Daoy (cell line): ENCODE data around the gene PDHX. TPM values are rescaled to one million over a fixed set of nuclear protein-coding genes. Genes with fewer than 3 reads are reported as not detected.
"Not testable (repeated sequence)": the region's sequence is repeated elsewhere in the genome, so short reads cannot be mapped to it uniquely, and the experiment has no call there.

Experiments used
- DNase-seq: peaks from one replicate; pipeline ENCODE4 v3.0.0-alpha.2; 2015; ENCODE audit warnings: low read depth
- total RNA-seq: library from RNA; depleted of rRNA; stranded (reverse); fragments of >200 nt; shearing (Covaris generic); gene quantifications from 2 replicates; pipeline ENCODE4 v1.2.3, GENCODE V29; 2014

Gene PDHX
- total RNA-seq, 1 experiment from 2014 or later = 52.5 TPM

GRCh38 chr11:34910817-34911216 is 5.6 kb upstream of the PDHX start:
- DNase-seq = no peak

- no peak for DNase-seq
Observed at GRCh38 chr11:34911676-34912075, 4.7 kb upstream of the PDHX start.

GRCh38 chr11:34913556-34913955 is 2.9 kb upstream of the PDHX start:
- not testable (repeated sequence) for DNase-seq

GRCh38 chr11:34915136-34916014 is 1.0 kb upstream of the PDHX start:
- DNase-seq = no peak

- DNase-seq = peak; percentile 20
Observed at GRCh38 chr11:34916843-34917770, 689 bp downstream of the PDHX start.

DNA sequence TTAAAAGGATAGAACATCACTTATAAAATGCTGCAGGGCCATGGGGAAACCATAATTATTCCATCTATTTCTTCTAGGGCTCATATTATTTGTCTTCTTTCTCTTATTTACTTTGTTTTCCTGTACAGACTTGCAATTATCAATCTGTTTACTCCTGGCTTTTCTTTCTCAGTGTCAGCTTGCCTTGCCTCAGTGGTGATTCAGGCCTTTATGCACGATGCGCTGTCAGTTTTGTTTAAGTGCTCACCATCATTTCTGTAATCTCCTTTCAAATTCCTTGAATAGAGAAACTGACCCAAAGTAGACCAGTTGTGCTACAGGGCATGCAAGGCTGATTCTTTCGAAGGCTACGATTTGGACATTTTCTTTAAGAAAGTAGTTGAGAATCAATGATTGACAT is 4.7 kb downstream of the PDHX start:
- no peak for DNase-seq

DNA sequence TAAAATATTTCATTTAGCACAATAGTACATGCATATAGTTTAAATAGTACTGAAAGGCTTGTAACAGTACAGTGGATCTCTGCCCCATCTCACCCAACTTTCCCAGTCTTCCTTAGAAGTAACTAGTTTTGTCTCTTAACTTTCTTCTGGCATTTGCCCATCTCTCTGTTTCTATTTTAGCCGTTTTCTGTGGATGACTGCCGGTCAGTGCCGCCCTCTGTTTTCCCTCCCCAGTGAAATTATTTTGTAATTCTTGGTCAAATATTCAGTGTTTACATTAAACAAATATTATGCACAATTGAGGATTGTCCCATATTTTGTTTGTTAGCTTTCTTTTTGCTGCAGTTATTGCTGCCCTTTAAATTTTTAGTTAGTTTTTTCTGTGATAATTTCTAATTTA is 8.3 kb downstream of the PDHX start:
- no peak for DNase-seq

DNA sequence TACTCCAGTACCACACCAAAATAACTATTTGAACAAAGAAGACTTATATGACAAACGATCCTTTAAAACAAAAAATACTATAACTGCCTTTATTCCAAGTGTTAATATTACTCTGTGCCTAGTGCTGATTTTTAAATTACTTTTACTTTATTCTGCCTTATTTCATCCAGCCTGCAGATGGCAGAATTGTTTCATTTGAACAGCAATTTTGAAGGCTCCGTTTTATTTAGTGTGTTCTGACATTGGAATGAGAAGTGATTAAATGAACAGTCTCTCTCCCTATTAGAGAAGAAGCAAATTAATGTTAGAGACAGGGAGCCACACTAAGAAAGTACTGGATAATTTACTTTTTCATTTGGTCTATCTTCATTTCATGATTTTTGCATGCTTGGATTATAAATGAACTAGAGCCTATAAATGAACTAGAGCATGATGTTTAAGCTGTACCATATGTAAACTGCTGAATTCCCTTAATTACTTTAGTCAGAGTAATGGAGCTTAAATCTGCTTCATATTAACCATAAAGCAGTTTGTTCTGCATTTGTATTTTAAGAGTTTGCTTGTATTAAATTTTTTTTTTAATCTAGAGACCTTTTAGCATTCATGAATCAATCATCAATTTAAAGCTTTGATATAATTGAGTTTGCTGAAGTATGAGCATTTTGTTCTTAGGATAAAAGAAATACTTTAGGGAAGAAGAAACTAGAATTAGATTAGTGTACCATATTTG is 9.8 kb downstream of the PDHX start:
- peak; percentile 37 for DNase-seq

DNA sequence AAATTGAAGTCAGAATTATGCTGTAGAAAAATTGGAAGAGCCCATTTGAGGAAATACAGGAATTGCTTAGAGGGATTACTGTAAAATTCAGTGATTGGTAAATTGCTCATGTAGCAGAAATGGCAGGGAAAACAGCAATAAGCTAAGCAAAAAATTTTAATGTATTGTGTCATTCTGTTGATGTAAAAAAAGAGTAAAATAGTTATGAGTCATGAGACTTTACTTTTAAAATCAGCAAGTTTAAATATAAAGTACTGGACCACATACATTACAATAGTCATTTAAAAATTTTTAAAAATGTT is 10.4 kb downstream of the PDHX start:
- no peak for DNase-seq

GRCh38 chr11:34928268-34928959 is 12.0 kb downstream of the PDHX start:
- no peak for DNase-seq

- DNase-seq = no peak
Observed at GRCh38 chr11:34928960-34929680, 12.7 kb downstream of the PDHX start.

DNA sequence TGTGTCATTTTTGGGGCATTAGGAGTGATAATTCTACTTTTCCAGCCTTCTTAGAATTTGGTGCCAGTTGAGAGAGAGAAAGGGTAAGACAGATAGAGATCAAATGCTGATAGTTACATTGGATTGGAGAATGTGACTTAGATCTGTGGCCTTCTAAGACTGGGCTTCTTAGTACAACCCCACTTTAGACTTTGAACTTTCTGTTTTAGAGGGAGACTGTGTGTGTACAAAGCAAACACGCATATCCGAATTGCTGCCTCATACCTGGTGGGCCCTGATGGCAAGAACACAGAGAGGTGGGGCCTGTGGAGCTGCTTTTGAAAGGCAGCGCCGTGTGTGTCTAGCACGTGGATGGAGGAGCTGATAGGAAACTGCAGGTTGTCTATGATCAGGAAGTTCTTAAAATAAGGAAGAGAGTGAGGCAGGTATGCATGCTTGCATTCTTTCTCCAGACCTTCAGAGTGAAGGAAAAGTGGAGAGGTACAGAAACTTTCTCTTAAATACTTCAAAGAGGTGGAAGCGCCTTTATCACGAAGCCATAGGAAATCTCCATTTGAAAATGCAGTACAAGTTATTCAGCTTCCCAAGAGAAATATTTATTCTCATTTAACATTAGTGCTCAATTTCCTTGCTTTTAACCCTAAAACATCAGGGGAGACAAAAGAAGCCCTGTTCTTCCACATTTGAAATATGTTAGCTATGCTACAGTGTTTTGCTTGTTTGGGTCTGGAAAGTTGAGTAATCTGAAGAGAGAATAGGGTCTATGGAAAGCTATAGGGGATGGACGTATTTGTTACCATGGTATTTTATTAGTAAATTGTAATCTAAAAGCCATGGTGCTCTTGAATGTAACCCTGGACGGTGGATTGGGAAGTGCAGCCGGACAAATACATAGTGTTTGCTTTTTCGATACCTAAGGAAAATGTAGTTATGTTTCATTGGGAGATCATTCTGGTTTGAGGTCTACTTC is 13.7 kb downstream of the PDHX start:
- DNase-seq = no peak

DNA sequence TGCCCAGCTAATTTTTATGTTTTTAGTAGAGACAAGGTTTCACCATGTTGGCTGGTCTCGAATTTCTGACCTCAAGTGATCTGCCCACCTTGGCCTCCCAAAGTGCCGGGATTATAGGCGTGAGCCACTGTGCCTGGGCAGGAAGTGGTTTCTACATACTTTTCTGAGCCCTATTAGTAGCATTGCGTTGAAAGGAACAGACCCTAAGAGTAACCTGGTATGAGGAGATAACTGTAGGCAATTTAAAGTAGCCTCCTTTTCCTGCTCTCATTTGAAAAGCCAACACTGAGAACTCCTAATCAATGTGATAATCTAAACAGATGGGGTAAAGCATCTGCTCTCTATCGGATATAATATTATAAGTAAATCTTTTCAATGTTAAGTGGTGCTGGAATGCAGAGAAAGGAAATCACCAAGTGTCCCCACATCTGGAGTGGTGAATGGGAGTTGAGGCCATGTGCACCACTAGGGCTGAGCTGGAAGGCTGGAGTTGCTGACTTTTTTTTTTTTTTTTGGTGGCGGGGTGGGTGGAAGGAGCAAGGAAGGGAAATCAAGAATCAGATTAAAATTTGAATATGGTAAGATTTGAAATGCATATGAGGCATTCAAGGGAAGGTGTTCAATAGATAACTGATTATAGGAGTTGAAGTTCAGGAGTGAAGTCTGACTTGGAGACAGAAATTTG is 20.7 kb downstream of the PDHX start:
- no peak for DNase-seq

DNA sequence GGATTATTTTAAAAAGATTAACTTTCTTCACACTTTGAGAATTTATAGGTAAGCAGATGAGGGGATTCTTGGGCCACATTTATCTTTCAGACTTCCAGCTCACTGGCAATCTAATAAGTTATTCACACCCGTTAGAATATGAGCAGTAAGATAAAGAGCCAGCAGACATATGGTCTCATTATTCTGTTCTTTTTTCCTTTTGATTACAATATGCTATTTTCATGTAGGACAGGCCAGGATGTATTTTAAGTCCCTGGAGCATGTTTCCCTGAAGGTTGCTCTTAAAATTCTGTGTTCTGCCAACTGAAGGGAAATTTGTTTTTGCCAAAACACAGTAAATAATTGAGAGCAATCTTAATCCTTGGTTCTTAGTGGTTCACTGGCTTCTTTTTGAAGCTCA is 22.2 kb downstream of the PDHX start:
- DNase-seq = no peak

GRCh38 chr11:34940026-34940677 is 23.7 kb downstream of the PDHX start:
- DNase-seq = no peak

GRCh38 chr11:34941688-34942087 is 25.3 kb downstream of the PDHX start:
- DNase-seq = no peak

GRCh38 chr11:34944692-34945091 is 28.3 kb downstream of the PDHX start:
- no peak for DNase-seq

DNA sequence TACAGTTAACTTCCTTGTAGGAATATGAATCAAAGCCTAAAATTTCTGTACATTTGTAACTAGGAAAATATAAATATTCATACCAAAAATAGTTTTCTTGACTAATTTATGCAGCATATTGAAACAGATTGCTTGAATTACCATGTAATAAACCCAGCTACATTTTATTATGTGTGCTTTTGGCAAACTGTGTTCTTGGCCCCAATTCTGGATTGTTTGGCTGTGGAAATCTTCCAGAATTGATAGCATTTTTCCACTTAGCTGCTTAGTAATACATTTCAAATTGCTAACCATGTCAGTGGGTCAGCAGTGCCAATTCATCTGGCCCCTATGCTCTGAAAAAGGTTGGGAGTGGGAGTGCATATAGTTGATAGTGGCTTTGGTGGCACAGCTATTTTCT is 32.3 kb downstream of the PDHX start:
- no peak for DNase-seq

- DNase-seq = no peak
Observed at GRCh38 chr11:34953955-34954354, 37.5 kb downstream of the PDHX start.
